GM12878 (cell line): Measurements from ENCODE around the gene RAD54L2. TPM values are rescaled to one million over a fixed set of nuclear protein-coding genes. Genes with fewer than 3 reads are reported as not detected.

Source experiments
- ATAC-seq: fragments of 200-7000 bp; cut with Tn5 transposase; 3 replicates; pipeline ENCODE4 v1.9.1; 2020; ENCODE audit warnings: mild to moderate bottlenecking, moderate library complexity
- BruUV-seq: library from RNA; stranded (reverse); fragments of 400-500 nt; replicated peaks from 2 replicates; lab custom pipeline; 2021; lab: Mats Ljungman, UMichigan
- CTCF ChIA-PET: fragments of 300-600 bp; sonication (Branson Sonifier 250); formaldehyde crosslinking; extraction: SDS; loops from one replicate; lab custom pipeline; 2021; ENCODE audit warnings: inconsistent platforms; lab: Yijun Ruan, JAX
- POLR2A ChIA-PET: fragments of 350-600 bp; formaldehyde crosslinking; extraction: SDS; loops from one replicate; lab custom pipeline; 2021; ENCODE audit warnings: inconsistent platforms; lab: Charles Lee
- RAD21 ChIA-PET: fragments of 300-600 bp; sonication (Branson Sonifier 250); formaldehyde crosslinking; loops from one replicate; lab custom pipeline; 2023; ENCODE audit warnings: antibody characterized with exemption; ENCODE audit not compliant: unreplicated experiment; lab: Charles Lee
- SMC1A ChIA-PET: fragments of 300-600 bp; sonication (Branson Sonifier 250); formaldehyde crosslinking; loops from one replicate; lab custom pipeline; 2023; ENCODE audit not compliant: unreplicated experiment, uncharacterized antibody; lab: Charles Lee
- DNase-seq: peaks from one replicate; pipeline ENCODE4 v3.0.0-alpha.2; 2011; ENCODE audit warnings: low read depth, low spot score
- FAIRE-seq: peaks from 3 replicates; lab custom pipeline; 2011; peaks lifted over from hg19 to GRCh38; lab: Jason Lieb, UNC
- H2AFZ ChIP-seq: 2 replicates; pipeline ENCODE4 v1.6.0; 2011; ENCODE audit warnings: low read depth, low read length, control low read depth; ENCODE audit not compliant: control insufficient read depth
- H3K27ac ChIP-seq: 2 replicates; pipeline ENCODE4 v1.5.1; 2011; ENCODE audit warnings: control low read depth; ENCODE audit not compliant: control insufficient read depth, insufficient read depth
- H3K27me3 ChIP-seq, 2 experiments: replicated peaks in 1 of 2; 2 replicates each; pipeline versions ENCODE4 v1.6.0 to v1.6.1; 2011; ENCODE audit warnings: low read length in 1 of 2; ENCODE audit not compliant: control insufficient read depth in 2 of 2, insufficient read depth in 2 of 2
- H3K36me3 ChIP-seq, 2 experiments: 2 replicates each; pipeline ENCODE4 v1.5.1; 2011; ENCODE audit warnings: low read length in 1 of 2; ENCODE audit not compliant: control insufficient read depth in 2 of 2, insufficient read depth in 2 of 2
- H3K4me1 ChIP-seq: 2 replicates; pipeline ENCODE4 v1.6.1; 2011; ENCODE audit warnings: mild to moderate bottlenecking, low read length, moderate library complexity, mixed read lengths; ENCODE audit not compliant: control insufficient read depth, insufficient read depth
- H3K4me2 ChIP-seq: 2 replicates; pipeline ENCODE4 v1.6.0; 2011; ENCODE audit warnings: control low read depth; ENCODE audit not compliant: control insufficient read depth, insufficient read depth
- H3K4me3 ChIP-seq: fragments of 200-600 bp; sonication (generic); 2 replicates; pipeline ENCODE4 v1.5.1; 2016
- H3K79me2 ChIP-seq: 2 replicates; pipeline ENCODE4 v1.6.0; 2011; ENCODE audit warnings: low read length; ENCODE audit not compliant: control insufficient read depth, insufficient read depth
- H3K9ac ChIP-seq: 2 replicates; pipeline ENCODE4 v1.8.0; 2011; ENCODE audit warnings: low read length, control low read depth, mixed read lengths; ENCODE audit not compliant: control insufficient read depth, insufficient read depth
- H3K9me3 ChIP-seq: replicated peaks from 3 replicates; pipeline ENCODE4 v1.5.1; 2011; ENCODE audit warnings: mild to moderate bottlenecking, low read length; ENCODE audit not compliant: control insufficient read depth, insufficient read depth
- H4K20me1 ChIP-seq: 2 replicates; pipeline ENCODE4 v1.6.0; 2011; ENCODE audit not compliant: control insufficient read depth, insufficient read depth
- BHLHE40 ChIP-seq, 2 experiments: fragments of 450-650 bp in 1 of 2; IDR thresholded peaks; 2 replicates each; pipeline ENCODE4 v1.6.1; 2011 to 2017; ENCODE audit warnings: low read depth in 2 of 2, borderline replicate concordance in 1 of 2, improper control_type of control experiment in 1 of 2, low read length in 1 of 2, mild to moderate bottlenecking in 1 of 2
- CBFB ChIP-seq: IDR thresholded peaks from 2 replicates; pipeline ENCODE4 v1.6.1; 2016; ENCODE audit warnings: antibody characterized with exemption, low read depth
- CTCF ChIP-seq, 3 experiments: IDR thresholded peaks in 2 of 3; conservative IDR thresholded peaks in 1 of 3; 2 replicates each; pipeline ENCODE4 v1.5.1; 2011; ENCODE audit warnings: low read depth in 3 of 3, low read length in 3 of 3, mild to moderate bottlenecking in 3 of 3, control low read depth in 2 of 3, moderate library complexity in 2 of 3, inconsistent platforms in 1 of 3, mixed read lengths in 1 of 3; ENCODE audit not compliant: control insufficient read depth in 2 of 3, insufficient read depth in 1 of 3; ENCODE audit errors: extremely low read depth in 1 of 3
- KAT2A ChIP-seq: conservative IDR thresholded peaks from 2 replicates; pipeline ENCODE4 v1.6.1; 2011; ENCODE audit warnings: low read depth, low read length; ENCODE audit not compliant: control insufficient read depth
- NFYB ChIP-seq: IDR thresholded peaks from 2 replicates; pipeline ENCODE4 v1.6.1; 2011; ENCODE audit warnings: low read depth, mild to moderate bottlenecking, low read length, improper control_type of control experiment, moderate library complexity; ENCODE audit not compliant: insufficient read depth
- RELA ChIP-seq: fragments of 450-650 bp; IDR thresholded peaks from 2 replicates; pipeline ENCODE4 v1.8.0; 2014; ENCODE audit warnings: borderline replicate concordance; ENCODE audit not compliant: partially characterized antibody
- REST ChIP-seq: IDR thresholded peaks from 2 replicates; pipeline ENCODE4 v1.6.1; 2012; ENCODE audit warnings: mild to moderate bottlenecking, low read depth, low read length
- SKIL ChIP-seq: fragments of 450-650 bp; IDR thresholded peaks from 2 replicates; pipeline ENCODE4 v1.6.1; 2017; ENCODE audit warnings: mild to moderate bottlenecking, low read depth, inconsistent platforms; ENCODE audit not compliant: poor library complexity, severe bottlenecking
- SUZ12 ChIP-seq: fragments of 200-600 bp; sonication (generic); IDR thresholded peaks from one replicate; pipeline ENCODE4 v1.6.1; 2018; ENCODE audit warnings: antibody characterized with exemption, mild to moderate bottlenecking; ENCODE audit not compliant: unreplicated experiment
- ZNF687 ChIP-seq: fragments of 450-650 bp; IDR thresholded peaks from 2 replicates; pipeline ENCODE4 v1.6.1; 2017; ENCODE audit warnings: mild to moderate bottlenecking, moderate library complexity
- WGBS: methylation state at CpG from one replicate; pipeline ENCODE4 v1.1.6; 2016; ENCODE audit warnings: low lambda C conversion rate; ENCODE audit not compliant: insufficient replicate concordance, insufficient coverage; ENCODE audit errors: missing lambda C conversion rate; 5-methylcytosine and 5-hydroxymethylcytosine counted together
- in situ Hi-C: fragments of 300-500 bp; cut with MboI; formaldehyde crosslinking; loops from 9 replicates; pipeline ENCODE4 v1.14.3; 2018; ENCODE audit warnings: mixed read lengths
- intact Hi-C: fragments of 100-400 bp; cut with micrococcal nuclease; formaldehyde crosslinking; loops from one replicate; pipeline ENCODE4 v1.14.2; 2022; ENCODE audit not compliant: unreplicated experiment
- polyA plus RNA-seq, 11 experiments: library from polyadenylated mRNA; depleted of rRNA in 4 of 11; unstranded in 6 of 11; stranded (reverse) in 5 of 11; fragments of >200 nt; fragmentation: Nextera tagmentation in 4 of 11; fragmentation: Illumina TruSeq in 1 of 11; extraction: Ambion mirVana in 4 of 11; extraction: Trizol in 1 of 11; gene quantifications; 1 replicate in 1 of 11; 2 replicates in 10 of 11; pipeline versions ENCODE4 v1.2.1 to v1.2.3, GENCODE V29; 2011 to 2016; ENCODE audit warnings: inconsistent platforms in 2 of 11, missing spikeins in 2 of 11, low read depth in 1 of 11
- total RNA-seq, 4 experiments: library from RNA; depleted of rRNA in 3 of 4; stranded (reverse); fragments of >200 nt in 3 of 4; fragmentation: Illumina TruSeq in 1 of 4; extraction: Trizol in 1 of 4; gene quantifications; 2 replicates each; pipeline versions ENCODE4 v1.2.1 to v1.2.3, GENCODE V29; 2013 to 2021

RAD54L2 gene
- total and polyA plus RNA-seq, 10 of the 15 experiments (the other 5 are each of a cell fraction or from before 2014, with no cell fraction given) = 2.2 to 23.8 (median 11.1) TPM

- 71% methylated on average over 4 of the region's 4 CpGs for WGBS
- ChIA-PET POLR2A (no interaction called here), RAD21 (interaction anchor here (0.9 to 1.7 kb wide), 2 partner anchors 23 to 59 kb away, joined by 3 to 4 read pairs; partner anchors contain the start of gene DCAF1), SMC1A (interaction anchor here (0.6 to 1.3 kb wide), 2 partner anchors 8 to 59 kb away, joined by 3 read pairs; partner anchors contain the start of gene DCAF1), CTCF (interaction anchor here (1.9 kb wide), 1 partner anchor 57 kb away, joined by 7 read pairs; no protein-coding TSS in a partner anchor)
- FAIRE-seq (no peak), ATAC-seq (no peak), DNase-seq (no peak)
- no peaks in the 10 kb centered on the region for H3K36me3 ChIP-seq
- H3K27me3 ChIP-seq = no peaks in the 10 kb centered on the region
- H3K4me2 ChIP-seq = no peak overlapping the region
- no peaks in the 10 kb centered on the region for H3K9me3 ChIP-seq
- H3K9ac ChIP-seq = no peak overlapping the region
- BruUV-seq = no TSS peak
- intact Hi-C loops = no loop called here
- in situ Hi-C loops = no loop called here
- H4K20me1 ChIP-seq = no peaks in the 10 kb centered on the region
- H3K4me3 ChIP-seq = no peak overlapping the region
- no peaks in the 10 kb centered on the region for H3K4me1 ChIP-seq
- H3K79me2 ChIP-seq = no peaks in the 10 kb centered on the region
- H2AFZ ChIP-seq = no peak overlapping the region
- H3K27ac ChIP-seq = no peak overlapping the region
- TF ChIP-seq SKIL (no peak), SUZ12 (no peak), CTCF (IDR thresholded peaks at IDR 0.05 in 2 of 3, conservative IDR thresholded peaks at IDR 0.05 in 1 of 3; ENCODE audit: control insufficient read depth in 2 of 3, extremely low read depth in 1 of 3, insufficient read depth in 1 of 3, low read depth in 3 of 3, low read length in 3 of 3) (no peak), ZNF687 (no peak), BHLHE40 (IDR thresholded peaks at IDR 0.05; ENCODE audit: borderline replicate concordance in 1 of 2, low read depth in 2 of 2, low read length in 1 of 2) (no peak), REST (no peak), NFYB (no peak), RELA (no peak), CBFB (no peak), KAT2A (no peak)
Observed at GRCh38 chr3:51559411-51559888, 20.9 kb downstream of the RAD54L2 start.
